DMS79 (cell line): ENCODE results near the gene ITGA7.
A peak's percentile ranks its signal among the peaks of the same experiment; 100 is the strongest.

Experiments used
- DNase-seq: peaks from one replicate; lab custom pipeline; 2025; lab: John Stamatoyannopoulos, UW

ITGA7 gene, protein sequence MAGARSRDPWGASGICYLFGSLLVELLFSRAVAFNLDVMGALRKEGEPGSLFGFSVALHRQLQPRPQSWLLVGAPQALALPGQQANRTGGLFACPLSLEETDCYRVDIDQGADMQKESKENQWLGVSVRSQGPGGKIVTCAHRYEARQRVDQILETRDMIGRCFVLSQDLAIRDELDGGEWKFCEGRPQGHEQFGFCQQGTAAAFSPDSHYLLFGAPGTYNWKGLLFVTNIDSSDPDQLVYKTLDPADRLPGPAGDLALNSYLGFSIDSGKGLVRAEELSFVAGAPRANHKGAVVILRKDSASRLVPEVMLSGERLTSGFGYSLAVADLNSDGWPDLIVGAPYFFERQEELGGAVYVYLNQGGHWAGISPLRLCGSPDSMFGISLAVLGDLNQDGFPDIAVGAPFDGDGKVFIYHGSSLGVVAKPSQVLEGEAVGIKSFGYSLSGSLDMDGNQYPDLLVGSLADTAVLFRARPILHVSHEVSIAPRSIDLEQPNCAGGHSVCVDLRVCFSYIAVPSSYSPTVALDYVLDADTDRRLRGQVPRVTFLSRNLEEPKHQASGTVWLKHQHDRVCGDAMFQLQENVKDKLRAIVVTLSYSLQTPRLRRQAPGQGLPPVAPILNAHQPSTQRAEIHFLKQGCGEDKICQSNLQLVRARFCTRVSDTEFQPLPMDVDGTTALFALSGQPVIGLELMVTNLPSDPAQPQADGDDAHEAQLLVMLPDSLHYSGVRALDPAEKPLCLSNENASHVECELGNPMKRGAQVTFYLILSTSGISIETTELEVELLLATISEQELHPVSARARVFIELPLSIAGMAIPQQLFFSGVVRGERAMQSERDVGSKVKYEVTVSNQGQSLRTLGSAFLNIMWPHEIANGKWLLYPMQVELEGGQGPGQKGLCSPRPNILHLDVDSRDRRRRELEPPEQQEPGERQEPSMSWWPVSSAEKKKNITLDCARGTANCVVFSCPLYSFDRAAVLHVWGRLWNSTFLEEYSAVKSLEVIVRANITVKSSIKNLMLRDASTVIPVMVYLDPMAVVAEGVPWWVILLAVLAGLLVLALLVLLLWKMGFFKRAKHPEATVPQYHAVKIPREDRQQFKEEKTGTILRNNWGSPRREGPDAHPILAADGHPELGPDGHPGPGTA

GRCh38 chr12:55707841-55708694, at the start of gene ITGA7:
Gene ITGA7 (minus strand): TSS chr12:55707904. CDS start chr12:55707682, 222 bp downstream.
- no peak for DNase-seq

GRCh38 chr12:55755246-55755645, 47.5 kb upstream of the ITGA7 start:
- no peak for DNase-seq

GRCh38 chr12:55748230-55748993, 40.7 kb upstream of the ITGA7 start:
- DNase-seq = no peak

- no peak for DNase-seq
Observed at GRCh38 chr12:55746913-55747231, 39.2 kb upstream of the ITGA7 start.

GRCh38 chr12:55746174-55746912, 38.6 kb upstream of the ITGA7 start:
- no peak for DNase-seq

- no peak for DNase-seq
Observed at GRCh38 chr12:55745361-55746173, 37.9 kb upstream of the ITGA7 start.

GRCh38 chr12:55744340-55745030, 36.8 kb upstream of the ITGA7 start:
- DNase-seq = no peak

- no peak for DNase-seq
Observed at GRCh38 chr12:55743406-55744339, 36.0 kb upstream of the ITGA7 start.

DNA sequence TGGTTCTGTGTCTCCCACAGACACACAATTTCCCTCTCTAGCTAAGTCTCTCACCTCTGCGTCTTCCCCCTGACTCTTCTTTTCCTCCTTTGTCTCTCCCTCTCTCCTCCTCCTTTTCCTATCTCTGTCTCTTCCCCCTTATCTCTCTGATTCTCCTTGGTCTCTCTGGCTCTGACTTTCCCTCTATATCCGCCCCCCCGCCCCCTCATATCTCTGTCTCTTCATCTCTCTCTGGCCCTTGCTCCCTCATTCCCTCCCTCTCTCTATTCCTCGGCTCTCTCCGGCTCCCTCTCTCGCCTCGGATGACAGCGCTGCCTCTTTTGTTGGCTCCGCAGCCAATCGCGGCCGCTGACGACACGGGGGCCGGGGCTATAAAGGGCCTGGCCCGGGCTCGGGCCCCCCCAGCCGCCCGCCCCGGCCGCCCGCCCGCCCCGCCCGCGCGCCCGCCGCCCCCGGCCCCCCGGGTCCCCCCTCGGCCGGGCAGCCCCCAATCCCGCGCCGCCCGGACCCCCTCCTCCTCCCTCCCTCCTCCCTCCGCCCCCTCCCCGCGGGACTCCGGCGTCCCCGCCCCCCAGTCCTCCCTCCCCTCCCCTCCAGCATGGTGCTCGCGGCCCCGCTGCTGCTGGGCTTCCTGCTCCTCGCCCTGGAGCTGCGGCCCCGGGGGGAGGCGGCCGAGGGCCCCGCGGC, 35.2 kb upstream of the ITGA7 start, which contains the start of gene GDF11:
Gene GDF11 (plus strand): TSS at position 404 of the 687 bp plus-strand sequence. CDS start 195 bp downstream, at position 599.
- peak; percentile 51 for DNase-seq

- DNase-seq = no peak
Observed at GRCh38 chr12:55741931-55742680, 34.4 kb upstream of the ITGA7 start.

DNA sequence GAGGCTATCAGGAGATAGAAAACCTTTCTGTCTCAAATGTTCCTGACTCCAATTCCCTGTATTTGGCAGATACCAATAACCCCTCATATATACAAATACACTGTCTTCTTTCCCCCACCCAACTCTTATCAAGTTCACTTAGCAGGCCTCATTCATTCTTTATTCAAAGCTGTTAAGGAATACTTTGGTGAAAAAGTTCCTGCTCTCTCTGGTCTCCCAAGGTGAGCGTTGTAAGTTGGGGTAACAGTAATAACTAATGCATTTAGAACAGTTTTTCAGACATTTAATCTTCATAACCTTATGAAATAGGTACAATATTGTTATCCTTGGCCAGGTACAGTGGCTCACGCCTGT, 31.3 kb upstream of the ITGA7 start:
- no peak for DNase-seq

GRCh38 chr12:55738123-55739024, 30.7 kb upstream of the ITGA7 start:
- DNase-seq = peak; percentile 62

DNA sequence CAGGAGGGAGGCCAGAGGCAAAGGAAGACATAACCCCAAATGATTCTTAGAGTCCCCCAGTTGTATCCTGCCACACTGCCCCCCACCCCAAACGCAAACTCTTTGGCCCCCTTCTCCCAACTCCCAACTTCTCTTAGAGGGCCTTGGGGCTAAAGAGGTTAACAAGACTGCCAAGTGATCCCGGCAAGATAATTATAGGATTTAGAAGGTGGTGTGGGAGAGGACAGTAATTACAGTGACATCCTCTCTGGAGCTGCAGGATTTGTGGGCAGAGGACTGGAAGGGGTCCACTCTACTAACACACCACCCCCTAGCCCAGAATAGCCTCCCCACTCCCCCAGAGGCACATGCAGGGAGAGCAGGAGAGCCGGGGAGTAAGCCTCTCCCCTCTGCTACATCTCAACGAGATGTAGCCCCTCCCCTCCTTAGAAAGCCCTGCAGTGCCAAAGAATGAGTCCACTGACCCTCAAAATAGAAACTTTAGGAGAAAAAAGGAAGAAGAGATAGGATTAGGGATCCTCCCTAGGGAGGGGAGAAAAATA, 29.9 kb upstream of the ITGA7 start:
- no peak for DNase-seq

DNA sequence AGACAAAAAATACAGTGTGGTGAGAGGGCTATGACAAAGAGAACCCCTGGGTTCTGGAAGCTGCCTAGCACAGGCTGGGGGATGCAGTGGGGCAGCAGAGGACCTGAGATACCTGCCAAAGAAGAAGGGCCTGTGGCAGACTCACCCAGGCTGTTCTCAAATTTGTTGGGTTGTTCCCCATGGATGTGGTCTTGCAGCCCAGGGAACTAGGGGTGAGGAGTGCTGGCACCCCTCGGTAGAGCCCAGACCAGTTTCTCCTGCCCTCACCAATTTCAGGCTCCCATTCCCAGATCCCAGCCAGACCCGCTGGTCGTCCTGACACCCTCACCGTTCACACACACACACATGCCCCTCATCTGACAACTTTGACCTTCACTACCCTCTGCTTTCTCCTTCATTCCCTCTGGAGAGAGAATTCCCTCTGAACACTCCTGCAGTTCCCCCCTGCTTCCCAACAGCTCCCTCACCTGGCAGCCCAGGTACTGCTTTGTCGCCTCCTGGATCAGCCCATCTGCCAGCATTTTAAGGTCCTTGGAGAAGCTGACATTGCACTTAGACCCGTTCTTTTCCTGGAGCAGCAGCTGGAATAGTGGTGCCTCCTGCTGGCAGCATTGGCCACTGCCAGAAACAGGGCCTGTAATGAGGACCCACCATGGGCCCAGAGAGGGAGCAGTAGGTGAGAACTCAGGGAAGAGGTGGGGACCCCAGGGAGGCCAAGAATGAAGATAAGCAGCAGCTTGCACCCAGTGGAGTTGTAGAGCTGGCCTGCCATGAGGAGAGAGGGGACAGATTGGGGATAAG, 29.3 kb upstream of the ITGA7 start:
- DNase-seq = peak; percentile 32
